ENCODE measurements around the gene DEF6.

Gene DEF6

GRCh38 chr6:35342258-35343091 is 44.9 kb downstream of the DEF6 start, which contains the start of gene PPARD:
Gene PPARD (plus strand): TSS chr6:35342558. CDS start chr6:35411088, 68,530 bp downstream.
- DNase-seq (ENCODE audit: extremely low spot score) = peak; percentile 99
- POLR2A ChIA-PET = interaction anchor here (1.0 to 2.0 kb wide), 6 partner anchors 21 to 126 kb away, joined by 3 to 6 read pairs (median 3); partner anchors contain the start of gene RPL10A
- TF ChIP-seq ZNF384 (IDR thresholded peaks at IDR 0.05) (no peak), PKNOX1 (IDR thresholded peaks at IDR 0.05) (peak; percentile 69)
- CTCF ChIA-PET = interaction anchor here (0.5 to 4.0 kb wide), 9 partner anchors 13 to 114 kb away, joined by 3 to 42 read pairs (median 3); no protein-coding TSS in a partner anchor

GRCh38 chr6:35343092-35343834 is 45.6 kb downstream of the DEF6 start:
- CTCF ChIA-PET = interaction anchor here (4.0 kb wide), 1 partner anchor 107 kb away, joined by 42 read pairs; no protein-coding TSS in a partner anchor
- POLR2A ChIA-PET = interaction anchor here (1.0 to 2.0 kb wide), 10 partner anchors 11 to 125 kb away, joined by 3 to 6 read pairs (median 3); partner anchors contain the start of genes DEF6, FANCE and RPL10A
- TF ChIP-seq SP1 (IDR thresholded peaks at IDR 0.05) (no peak), HDGF (IDR thresholded peaks at IDR 0.05; ENCODE audit: borderline replicate concordance) (no peak), FOXM1 (IDR thresholded peaks at IDR 0.05; ENCODE audit: borderline replicate concordance) (no peak), L3MBTL2 (conservative IDR thresholded peaks at IDR 0.05) (no peak), NFRKB (IDR thresholded peaks at IDR 0.05) (no peak), SUZ12 (IDR thresholded peaks at IDR 0.05) (no peak), TARDBP (IDR thresholded peaks at IDR 0.05) (no peak), FOXA1 (IDR thresholded peaks at IDR 0.05) (no peak), FOXK2 (IDR thresholded peaks at IDR 0.05) (no peak)
- DNase-seq (ENCODE audit: extremely low spot score) = no peak

GRCh38 chr6:35343835-35344550 is 46.4 kb downstream of the DEF6 start:
- CTCF ChIA-PET = interaction anchor here (4.0 kb wide), 1 partner anchor 106 kb away, joined by 42 read pairs; no protein-coding TSS in a partner anchor
- no peak for TF ChIP-seq BHLHE40 (IDR thresholded peaks at IDR 0.05; ENCODE audit: borderline replicate concordance)
- no peak for TF ChIP-seq FOXK2 (IDR thresholded peaks at IDR 0.05)
- TF ChIP-seq HDGF (IDR thresholded peaks at IDR 0.05; ENCODE audit: borderline replicate concordance) = no peak
- TF ChIP-seq TARDBP (IDR thresholded peaks at IDR 0.05) = no peak
- TF ChIP-seq ARNT (IDR thresholded peaks at IDR 0.05) = no peak
- no peak for TF ChIP-seq PKNOX1 (IDR thresholded peaks at IDR 0.05)
- POLR2A ChIA-PET = interaction anchor here (1.0 to 1.4 kb wide), 6 partner anchors 11 to 124 kb away, joined by 3 to 5 read pairs (median 3); partner anchors contain the start of genes DEF6, FANCE and RPL10A
- DNase-seq (ENCODE audit: extremely low spot score) = no peak

- no peak for DNase-seq (ENCODE audit: extremely low spot score)
- TF ChIP-seq SP1 (IDR thresholded peaks at IDR 0.05) (no peak), SUZ12 (IDR thresholded peaks at IDR 0.05) (no peak), L3MBTL2 (conservative IDR thresholded peaks at IDR 0.05) (no peak), ZNF384 (IDR thresholded peaks at IDR 0.05) (no peak), ELF4 (IDR thresholded peaks at IDR 0.05) (no peak), FOXA1 (IDR thresholded peaks at IDR 0.05) (no peak), PKNOX1 (IDR thresholded peaks at IDR 0.05) (no peak), NFRKB (IDR thresholded peaks at IDR 0.05) (no peak), FOXM1 (IDR thresholded peaks at IDR 0.05; ENCODE audit: borderline replicate concordance) (no peak), BHLHE40 (IDR thresholded peaks at IDR 0.05; ENCODE audit: borderline replicate concordance) (no peak), LEF1 (IDR thresholded peaks at IDR 0.05; ENCODE audit: borderline replicate concordance) (no peak), ARNT (IDR thresholded peaks at IDR 0.05) (no peak), TARDBP (IDR thresholded peaks at IDR 0.05) (no peak), HDGF (IDR thresholded peaks at IDR 0.05; ENCODE audit: borderline replicate concordance) (no peak), CTBP1 (IDR thresholded peaks at IDR 0.05; ENCODE audit: borderline replicate concordance) (no peak), FOXK2 (IDR thresholded peaks at IDR 0.05) (no peak)
- POLR2A ChIA-PET = interaction anchor here (0.6 to 1.4 kb wide), 2 partner anchors 9 to 91 kb away, joined by 3 read pairs; no protein-coding TSS in a partner anchor
- CTCF ChIA-PET = no interaction called here
Measured at GRCh38 chr6:35351422-35351821, 53.8 kb downstream of the DEF6 start.

- TF ChIP-seq ELF4 (IDR thresholded peaks at IDR 0.05) = no peak
- no peak for TF ChIP-seq SP1 (IDR thresholded peaks at IDR 0.05)
- POLR2A ChIA-PET = interaction anchor here (0.7 kb wide), 1 partner anchor 56 kb away, joined by 3 read pairs; no protein-coding TSS in a partner anchor
- CTCF ChIA-PET = interaction anchor here (0.9 kb wide), 1 partner anchor 8 kb away, joined by 3 read pairs; no protein-coding TSS in a partner anchor
- DNase-seq (ENCODE audit: extremely low spot score) = no peak
Measured at GRCh38 chr6:35352735-35353134, 55.1 kb downstream of the DEF6 start.
